Activated CD8-positive, alpha-beta memory T cell treated with anti-CD3 and anti-CD28 coated beads, Interleukin-2, amount 50 U/mL, for 24 hours (primary cell): ENCODE data around the gene ECT2.
"Not testable (repeated sequence)": the region's sequence is repeated elsewhere in the genome, so short reads cannot be mapped to it uniquely, and the experiment has no call there.

Experiments used
- DNase-seq: peaks from one replicate; pipeline ENCODE4 v3.0.0-alpha.2; 2020; ENCODE audit errors: extremely low read depth

The ECT2 gene

GRCh38 chr3:172750368-172751174 lies at the start of gene ECT2:
Gene ECT2, plus strand, starts transcription at chr3:172750726. Its CDS starts 3,805 bp downstream, at chr3:172754531.
- peak; percentile 93 for DNase-seq

- DNase-seq: no peak
Observed at GRCh38 chr3:172700936-172701455, 49.5 kb upstream of the ECT2 start.

- no peak for DNase-seq
Observed at GRCh38 chr3:172701751-172702150, 48.8 kb upstream of the ECT2 start.

GRCh38 chr3:172702256-172702655 lies 48.3 kb upstream of the ECT2 start:
- DNase-seq: no peak

GRCh38 chr3:172702731-172703130 lies 47.8 kb upstream of the ECT2 start:
- DNase-seq: not testable (repeated sequence)

GRCh38 chr3:172704001-172704400 lies 46.5 kb upstream of the ECT2 start:
- no peak for DNase-seq

- no peak for DNase-seq
Observed at GRCh38 chr3:172705170-172705569, 45.4 kb upstream of the ECT2 start.

GRCh38 chr3:172707030-172707429 lies 43.5 kb upstream of the ECT2 start:
- no peak for DNase-seq

- no peak for DNase-seq
Observed at GRCh38 chr3:172707967-172708366, 42.6 kb upstream of the ECT2 start.

GRCh38 chr3:172708921-172709773 lies 41.4 kb upstream of the ECT2 start:
- DNase-seq: no peak

- no peak for DNase-seq
Observed at GRCh38 chr3:172709774-172710663, 40.5 kb upstream of the ECT2 start.

- peak; percentile 43 for DNase-seq
Observed at GRCh38 chr3:172710664-172711453, 39.7 kb upstream of the ECT2 start, which contains the start of gene NCEH1. Gene NCEH1, minus strand, starts transcription at chr3:172711067. Its CDS starts 83 bp downstream, at chr3:172710984.

- DNase-seq: no peak
Observed at GRCh38 chr3:172711454-172711795, 39.1 kb upstream of the ECT2 start.

- no peak for DNase-seq
Observed at GRCh38 chr3:172713316-172713715, 37.2 kb upstream of the ECT2 start.

- DNase-seq: no peak
Observed at GRCh38 chr3:172716476-172716875, 34.0 kb upstream of the ECT2 start.

- DNase-seq: no peak
Observed at GRCh38 chr3:172717493-172718088, 32.9 kb upstream of the ECT2 start.

GRCh38 chr3:172722536-172723040 lies 27.9 kb upstream of the ECT2 start:
- not testable (repeated sequence) for DNase-seq

GRCh38 chr3:172726380-172726779 lies 24.1 kb upstream of the ECT2 start:
- no peak for DNase-seq

- DNase-seq: no peak
Observed at GRCh38 chr3:172735014-172735413, 15.5 kb upstream of the ECT2 start.

- no peak for DNase-seq
Observed at GRCh38 chr3:172739462-172739861, 11.1 kb upstream of the ECT2 start.
